ENCODE results near the gene PPP1R13B.
"Not testable (repeated sequence)": the region's sequence is repeated elsewhere in the genome, so short reads cannot be mapped to it uniquely, and the experiment has no call there.

Gene PPP1R13B

DNA sequence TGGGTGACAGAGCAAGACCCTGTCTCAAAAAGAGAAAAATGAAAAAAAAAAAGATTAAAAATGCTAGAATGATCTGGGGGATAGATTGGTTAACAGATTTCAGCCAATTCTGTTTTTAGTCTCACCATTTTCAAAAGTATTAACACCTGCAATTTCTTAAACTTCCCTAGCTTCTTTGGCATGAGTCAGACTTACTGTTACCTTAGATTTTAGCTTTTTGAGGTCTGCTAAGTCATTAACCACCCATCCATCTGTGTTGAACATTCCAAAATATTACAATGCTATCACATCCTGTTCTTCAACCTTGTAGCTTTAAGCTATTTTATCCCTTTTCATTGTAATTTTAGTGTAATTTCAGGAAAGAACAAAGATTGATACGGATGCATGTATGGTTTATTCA is 59.3 kb downstream of the PPP1R13B start:
- Mint-ChIP-seq H3K9me3 (no peaks in the 10 kb centered on the region), H3K27me3 (peaks cover 2% of the 10 kb centered on the region), H3K27ac (no peak overlapping the region), H3K36me3 (ENCODE audit: low read depth) (no peaks in the 10 kb centered on the region), H3K4me3 (no peak overlapping the region), H3K4me1 (ENCODE audit: low read depth) (no peaks in the 10 kb centered on the region)
- intact Hi-C loops (cut with micrococcal nuclease), result no loop called here

DNA sequence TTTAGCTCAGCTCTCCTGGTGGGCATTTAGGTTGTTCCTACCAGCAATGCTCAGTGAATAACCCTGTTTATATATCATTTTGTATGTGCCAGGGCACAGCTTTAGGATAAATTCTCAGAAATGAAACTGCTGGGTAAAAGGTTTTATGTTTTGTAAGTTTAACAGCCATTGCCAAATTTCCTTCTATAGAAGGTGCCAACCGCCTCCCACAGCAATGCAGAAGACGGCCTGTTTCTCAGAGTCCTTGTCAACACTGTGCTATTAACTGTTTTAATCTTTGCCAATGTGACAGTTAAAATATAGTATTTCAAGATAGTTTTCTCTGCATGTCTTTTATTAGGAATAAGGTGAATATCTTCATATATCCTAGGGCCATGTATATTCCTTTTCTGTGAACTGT is 65.0 kb downstream of the PPP1R13B start:
- no peak overlapping the region for H3K4me3 Mint-ChIP-seq
- no peaks in the 10 kb centered on the region for H3K9me3 Mint-ChIP-seq
- no peak overlapping the region for H3K27ac Mint-ChIP-seq
- intact Hi-C loops (cut with micrococcal nuclease), result no loop called here
- no peaks in the 10 kb centered on the region for H3K36me3 Mint-ChIP-seq (ENCODE audit: low read depth)
- H3K4me1 Mint-ChIP-seq (ENCODE audit: low read depth), result no peaks in the 10 kb centered on the region
- H3K27me3 Mint-ChIP-seq, result peaks cover 5% of the 10 kb centered on the region

DNA sequence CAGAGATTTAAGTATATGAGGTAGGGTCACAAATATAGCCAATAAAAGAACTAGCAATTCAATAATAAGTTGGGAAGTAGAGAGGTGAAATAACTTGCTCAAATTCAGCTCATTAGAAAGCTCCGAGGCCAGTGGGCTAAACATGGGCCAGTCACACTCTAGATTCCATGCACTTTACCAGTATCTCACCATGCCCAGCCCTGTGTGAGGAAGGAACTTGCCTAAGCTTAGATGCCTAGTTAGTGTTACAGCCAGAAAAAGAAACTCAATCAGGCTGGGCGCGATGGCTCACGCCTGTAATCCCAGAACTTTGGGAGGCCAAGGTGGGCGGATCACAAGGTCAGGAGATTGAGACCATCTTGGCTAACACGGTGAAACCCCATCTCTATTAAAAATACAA is 71.1 kb downstream of the PPP1R13B start:
- H3K36me3 Mint-ChIP-seq (ENCODE audit: low read depth); H3K4me3 Mint-ChIP-seq; H3K4me1 Mint-ChIP-seq (ENCODE audit: low read depth); H3K27ac Mint-ChIP-seq; H3K9me3 Mint-ChIP-seq; H3K27me3 Mint-ChIP-seq; intact Hi-C loops (cut with micrococcal nuclease): not testable (repeated sequence)

DNA sequence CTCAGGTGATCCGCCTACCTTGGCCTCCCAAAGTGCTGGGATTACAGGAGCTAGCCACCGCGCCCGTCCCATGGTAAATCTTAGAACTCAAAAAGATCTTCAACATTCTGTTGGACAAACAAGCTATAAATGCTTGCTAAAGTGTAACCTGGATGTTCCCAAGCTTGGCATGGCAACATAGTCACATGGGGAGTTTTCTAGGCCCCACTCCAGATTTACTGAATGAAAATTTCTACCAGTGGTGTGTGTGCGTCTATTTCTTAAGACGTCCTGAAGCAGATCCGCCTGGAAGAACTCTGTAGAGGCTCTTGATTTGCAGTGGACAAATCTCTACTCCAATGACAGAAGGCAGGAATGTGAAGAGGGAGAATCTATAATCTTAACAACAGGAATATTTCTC is 71.9 kb downstream of the PPP1R13B start:
- Mint-ChIP-seq H3K4me3 (no peak overlapping the region), H3K36me3 (ENCODE audit: low read depth) (no peaks in the 10 kb centered on the region), H3K4me1 (ENCODE audit: low read depth) (no peaks in the 10 kb centered on the region), H3K27me3 (peaks cover 4% of the 10 kb centered on the region), H3K9me3 (peaks cover 9% of the 10 kb centered on the region), H3K27ac (no peak overlapping the region)
- intact Hi-C loops (cut with micrococcal nuclease), result no loop called here

DNA sequence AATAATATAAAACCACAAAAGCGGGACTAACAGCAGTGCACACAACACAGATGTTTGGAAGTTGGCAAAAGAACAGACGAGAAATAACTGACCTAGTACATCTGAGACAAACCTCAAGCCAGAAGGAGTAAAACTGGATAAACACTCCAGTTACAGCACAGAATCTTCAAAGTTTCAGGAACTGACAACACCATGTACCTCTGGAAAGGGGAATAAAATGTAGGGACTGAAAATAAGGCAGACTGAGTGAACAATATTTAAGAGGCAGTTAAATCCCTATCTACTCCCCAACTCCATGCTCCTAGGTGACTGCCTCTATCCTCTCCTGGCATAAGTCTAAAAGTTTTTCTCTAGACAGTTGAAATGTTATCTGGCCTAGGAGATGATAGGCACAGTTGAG is 73.9 kb downstream of the PPP1R13B start:
- no peaks in the 10 kb centered on the region for H3K4me1 Mint-ChIP-seq (ENCODE audit: low read depth)
- H3K36me3 Mint-ChIP-seq (ENCODE audit: low read depth), result no peaks in the 10 kb centered on the region
- peaks cover 9% of the 10 kb centered on the region for H3K9me3 Mint-ChIP-seq
- intact Hi-C loops (cut with micrococcal nuclease), result no loop called here
- H3K27ac Mint-ChIP-seq, result no peak overlapping the region
- H3K4me3 Mint-ChIP-seq, result no peak overlapping the region
- peaks cover 2% of the 10 kb centered on the region for H3K27me3 Mint-ChIP-seq

DNA sequence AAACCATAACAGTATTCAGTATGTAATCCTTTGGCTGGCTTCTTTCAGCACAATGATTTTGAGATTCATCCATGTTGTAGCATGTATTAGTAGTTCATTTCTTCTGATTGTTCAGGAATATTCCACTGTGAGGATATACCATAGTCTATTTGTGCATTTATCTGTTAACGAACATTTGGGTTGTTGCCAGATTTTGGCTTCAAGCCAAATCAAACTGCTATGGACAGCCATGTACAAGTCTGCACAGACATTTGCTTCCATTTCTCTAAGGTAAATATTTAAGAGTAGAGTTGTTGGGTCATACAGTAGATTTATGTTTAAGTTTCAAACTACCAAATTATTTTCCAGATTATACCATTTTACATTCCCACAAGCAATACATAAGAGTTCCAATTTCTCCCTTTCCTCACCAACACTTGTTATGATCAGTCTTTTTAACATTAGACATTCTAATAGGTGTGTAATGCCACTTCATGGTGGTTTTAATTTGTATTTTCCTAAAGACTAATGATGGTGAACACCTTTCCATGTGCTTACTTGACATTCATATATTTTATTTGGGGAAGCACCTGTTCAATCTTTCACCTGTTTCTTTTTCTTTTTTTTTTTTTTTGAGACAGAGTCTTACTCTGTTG is 75.2 kb downstream of the PPP1R13B start:
- Mint-ChIP-seq H3K4me3 (no peak overlapping the region), H3K9me3 (peaks cover 9% of the 10 kb centered on the region), H3K27me3 (peaks cover 5% of the 10 kb centered on the region), H3K36me3 (ENCODE audit: low read depth) (no peaks in the 10 kb centered on the region), H3K27ac (no peak overlapping the region), H3K4me1 (ENCODE audit: low read depth) (no peaks in the 10 kb centered on the region)
- intact Hi-C loops (cut with micrococcal nuclease), result no loop called here

DNA sequence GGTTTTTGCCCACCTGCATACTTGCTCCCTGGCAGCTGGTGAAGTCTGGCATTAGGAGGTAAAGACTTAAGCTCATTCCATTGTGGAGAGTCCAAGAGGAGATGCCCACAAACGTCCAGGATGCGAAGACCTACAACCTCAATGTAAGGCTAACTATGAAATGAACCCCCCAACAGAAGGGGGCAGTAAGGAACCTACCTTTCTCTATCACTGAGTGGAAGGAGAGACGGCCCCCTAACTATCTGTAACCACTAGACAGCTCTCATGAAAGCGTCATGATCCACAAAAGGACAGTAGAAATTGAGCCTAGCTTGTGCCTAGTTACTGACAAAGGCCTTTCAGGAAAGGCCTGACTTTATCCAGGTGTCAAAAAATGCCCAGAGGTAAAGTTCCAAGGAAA is 76.5 kb downstream of the PPP1R13B start:
- Mint-ChIP-seq H3K36me3 (ENCODE audit: low read depth) (no peaks in the 10 kb centered on the region), H3K9me3 (peaks cover 9% of the 10 kb centered on the region), H3K27ac (no peak overlapping the region), H3K4me3 (no peak overlapping the region), H3K4me1 (ENCODE audit: low read depth) (no peaks in the 10 kb centered on the region), H3K27me3 (peaks cover 7% of the 10 kb centered on the region)
- intact Hi-C loops (cut with micrococcal nuclease), result no loop called here

DNA sequence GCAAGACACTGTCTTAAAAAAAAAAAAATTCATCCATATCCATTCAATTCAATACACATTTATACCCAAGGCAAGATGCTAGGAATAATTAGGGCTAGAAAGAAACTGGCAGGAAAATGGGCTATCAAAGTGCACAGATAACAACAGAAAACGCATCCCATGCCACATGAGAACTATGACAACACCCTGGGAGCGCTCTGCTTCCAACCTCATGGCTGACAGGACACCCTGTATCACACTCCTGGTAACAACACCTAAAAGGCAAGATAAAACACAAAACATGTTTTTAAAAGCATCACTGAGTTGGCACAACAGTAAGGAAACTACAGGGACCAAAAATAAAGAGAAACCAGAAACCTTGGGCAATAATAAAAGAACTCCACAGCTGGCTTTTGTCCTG is 76.9 kb downstream of the PPP1R13B start:
- H3K4me1 Mint-ChIP-seq (ENCODE audit: low read depth), result no peaks in the 10 kb centered on the region
- intact Hi-C loops (cut with micrococcal nuclease), result no loop called here
- no peak overlapping the region for H3K27ac Mint-ChIP-seq
- H3K27me3 Mint-ChIP-seq, result peaks cover 7% of the 10 kb centered on the region
- H3K36me3 Mint-ChIP-seq (ENCODE audit: low read depth), result no peaks in the 10 kb centered on the region
- H3K4me3 Mint-ChIP-seq, result no peak overlapping the region
- H3K9me3 Mint-ChIP-seq, result peaks cover 9% of the 10 kb centered on the region

DNA sequence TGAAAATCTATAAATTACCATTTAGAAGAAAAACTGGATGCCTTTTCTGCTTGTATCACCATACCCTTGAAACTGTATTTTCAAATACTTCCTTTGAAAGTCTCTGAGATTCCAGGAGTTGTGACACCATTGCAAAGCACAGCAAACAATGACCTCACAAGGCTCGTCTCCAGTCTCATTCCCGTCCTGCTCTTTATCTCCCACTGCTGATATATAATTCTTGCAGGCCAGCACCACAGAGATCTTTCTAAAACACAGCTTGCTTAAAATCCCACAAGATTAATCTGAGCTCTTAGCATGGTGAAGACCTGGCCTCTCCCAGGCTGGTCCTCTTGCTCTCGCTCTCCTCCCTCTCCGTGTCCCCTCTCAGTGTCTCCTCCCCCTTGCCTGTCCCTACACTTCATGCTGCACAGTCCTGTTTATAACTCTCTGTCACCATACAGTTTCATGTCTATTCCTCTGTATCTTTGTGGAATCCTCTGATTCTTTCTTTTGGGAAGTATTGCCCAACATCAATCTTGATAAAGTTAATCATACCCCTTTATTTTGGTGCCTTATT is 80.0 kb downstream of the PPP1R13B start:
- Mint-ChIP-seq H3K27me3 (peaks cover 7% of the 10 kb centered on the region), H3K9me3 (peaks cover 7% of the 10 kb centered on the region), H3K4me1 (ENCODE audit: low read depth) (peaks cover 4% of the 10 kb centered on the region), H3K27ac (no peak overlapping the region), H3K4me3 (no peak overlapping the region), H3K36me3 (ENCODE audit: low read depth) (no peaks in the 10 kb centered on the region)
- intact Hi-C loops (cut with micrococcal nuclease), result no loop called here

DNA sequence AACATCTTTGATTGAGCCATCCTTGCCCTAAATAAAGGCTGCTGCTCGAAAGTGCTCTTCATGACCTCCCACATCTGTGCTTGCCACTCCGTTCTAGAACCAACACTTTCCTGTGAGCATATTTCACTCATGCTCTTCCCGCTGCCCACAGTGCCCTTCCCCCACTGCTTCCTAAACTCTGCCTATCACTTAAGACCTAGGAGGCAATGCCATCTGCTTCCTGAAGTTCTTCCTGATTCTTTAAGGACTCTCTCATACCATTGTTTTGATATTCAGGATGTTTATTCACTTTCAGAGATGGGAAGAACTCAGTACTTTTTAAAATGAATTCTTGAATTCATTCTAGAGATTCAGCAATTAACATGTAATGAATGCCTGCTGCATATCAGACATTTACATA is 81.8 kb downstream of the PPP1R13B start:
- Mint-ChIP-seq H3K27me3 (peaks cover 7% of the 10 kb centered on the region), H3K4me1 (ENCODE audit: low read depth) (peaks cover 5% of the 10 kb centered on the region), H3K36me3 (ENCODE audit: low read depth) (no peaks in the 10 kb centered on the region), H3K4me3 (no peak overlapping the region), H3K9me3 (no peaks in the 10 kb centered on the region), H3K27ac (no peak overlapping the region)
- intact Hi-C loops (cut with micrococcal nuclease), result no loop called here

DNA sequence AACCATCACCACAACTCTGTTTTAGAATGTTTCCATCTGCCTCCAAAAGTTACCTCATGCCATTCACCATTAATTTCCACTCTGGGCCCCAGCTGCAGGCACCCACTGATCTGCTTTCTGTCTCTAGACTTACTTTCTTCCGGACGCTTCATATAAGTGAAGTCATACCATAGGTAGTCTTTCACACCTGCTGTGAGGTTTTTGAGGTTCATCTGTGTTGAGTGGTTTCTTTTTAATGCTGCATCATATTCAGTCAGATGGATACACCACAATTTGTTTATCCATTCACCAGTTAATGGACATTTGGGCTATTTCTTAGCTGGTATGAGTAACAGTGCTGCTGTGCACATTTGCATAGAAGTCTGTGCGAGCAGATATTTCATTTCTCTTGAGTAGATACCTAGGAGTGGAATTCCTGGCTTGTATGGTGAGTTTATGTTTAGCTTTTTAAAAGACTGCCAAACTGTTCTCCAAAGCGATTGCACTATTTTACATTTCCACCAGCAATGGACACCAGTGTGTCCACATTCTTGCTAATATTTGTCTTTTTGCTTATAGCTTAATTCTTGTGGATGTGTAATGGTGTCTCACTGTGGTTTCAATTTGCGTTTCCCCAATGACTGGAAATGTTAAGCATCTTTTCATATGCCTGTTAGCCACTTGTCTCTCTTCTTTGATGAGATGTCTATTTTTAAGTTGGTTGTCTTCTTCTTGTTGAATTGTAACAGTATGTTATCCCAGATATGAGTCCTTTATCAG is 83.5 kb downstream of the PPP1R13B start:
- Mint-ChIP-seq H3K27ac (no peak overlapping the region), H3K9me3 (no peaks in the 10 kb centered on the region), H3K4me3 (no peak overlapping the region), H3K4me1 (ENCODE audit: low read depth) (peaks cover 5% of the 10 kb centered on the region), H3K27me3 (peaks cover 7% of the 10 kb centered on the region), H3K36me3 (ENCODE audit: low read depth) (no peaks in the 10 kb centered on the region)
- intact Hi-C loops (cut with micrococcal nuclease), result no loop called here

DNA sequence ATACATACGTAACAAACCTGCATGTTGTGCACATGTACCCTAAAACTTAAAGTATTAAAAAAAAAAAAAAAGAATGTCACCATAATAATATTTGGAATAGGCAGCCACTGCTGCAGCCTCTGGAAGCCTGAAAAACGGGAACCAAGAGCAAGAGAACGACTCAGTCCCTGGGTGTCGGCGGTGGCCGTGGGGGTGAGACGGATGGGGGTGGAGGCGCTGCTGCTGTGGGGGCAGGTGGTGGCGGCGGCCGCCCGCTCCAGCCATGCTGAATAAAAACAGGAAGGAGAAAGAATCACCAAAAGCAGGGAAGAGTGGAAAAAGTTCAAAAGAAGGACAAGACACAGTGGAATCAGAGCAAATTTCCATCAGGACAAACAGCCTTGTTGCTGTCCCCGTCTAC is 84.8 kb downstream of the PPP1R13B start:
- H3K4me1 Mint-ChIP-seq (ENCODE audit: low read depth), result peaks cover 5% of the 10 kb centered on the region
- H3K27ac Mint-ChIP-seq, result no peak overlapping the region
- no peak overlapping the region for H3K4me3 Mint-ChIP-seq
- no peaks in the 10 kb centered on the region for H3K36me3 Mint-ChIP-seq (ENCODE audit: low read depth)
- peaks cover 6% of the 10 kb centered on the region for H3K27me3 Mint-ChIP-seq
- H3K9me3 Mint-ChIP-seq, result no peaks in the 10 kb centered on the region
- intact Hi-C loops (cut with micrococcal nuclease), result no loop called here

DNA sequence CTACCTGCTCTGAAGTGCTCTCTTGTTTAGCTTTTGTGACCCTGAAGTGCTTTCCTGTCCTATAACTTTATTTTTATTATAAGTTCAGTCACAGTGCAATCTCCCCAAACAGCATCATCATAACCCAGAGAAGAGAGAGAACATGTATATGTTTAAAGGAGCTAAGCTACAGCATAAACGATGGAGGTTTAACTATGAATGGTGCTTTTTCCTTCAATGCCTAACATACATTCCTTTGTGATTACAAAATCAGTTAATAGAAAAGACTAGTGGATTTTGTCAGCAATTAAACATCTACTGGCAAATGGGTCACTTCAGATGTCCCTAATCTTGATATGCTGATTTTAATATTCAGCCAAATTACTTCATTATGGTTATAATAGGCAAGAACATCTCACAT is 85.3 kb downstream of the PPP1R13B start:
- H3K27ac Mint-ChIP-seq, result no peak overlapping the region
- intact Hi-C loops (cut with micrococcal nuclease), result no loop called here

DNA sequence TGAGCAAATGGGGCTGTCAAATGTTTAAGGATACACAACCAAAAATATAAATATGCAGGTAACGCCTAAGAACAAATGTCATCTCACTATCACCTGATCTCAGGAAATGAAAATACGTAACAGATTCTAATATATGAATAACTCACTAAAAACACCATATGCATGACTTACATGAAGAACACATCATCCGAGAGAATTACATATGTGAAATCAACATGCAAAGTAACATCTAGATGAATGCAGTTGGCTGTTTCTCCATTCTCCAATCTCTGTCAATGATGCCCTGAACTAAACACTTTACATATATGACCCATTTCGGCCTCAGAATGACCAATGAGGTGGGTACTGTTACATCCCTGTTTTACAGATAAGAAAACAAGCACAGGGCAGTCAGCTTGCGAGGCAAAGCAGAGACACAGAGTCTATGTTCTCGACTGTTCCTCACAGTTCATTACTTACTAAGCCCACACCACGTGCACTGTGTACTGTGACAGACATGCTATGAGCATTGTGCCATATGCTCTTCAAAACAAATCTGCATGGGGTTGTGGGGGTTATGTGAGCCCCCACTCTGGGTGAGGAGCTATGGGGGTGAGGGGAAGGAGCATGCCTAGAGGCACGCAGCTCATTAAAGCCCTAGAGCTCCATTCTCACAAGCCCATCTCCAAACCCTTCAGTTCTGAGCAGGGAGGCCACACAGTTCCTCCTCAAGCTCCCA is 89.2 kb downstream of the PPP1R13B start:
- intact Hi-C loops (cut with micrococcal nuclease), result no loop called here
- Mint-ChIP-seq H3K4me1 (ENCODE audit: low read depth) (peaks cover 5% of the 10 kb centered on the region), H3K27me3 (peaks cover 2% of the 10 kb centered on the region), H3K36me3 (ENCODE audit: low read depth) (no peaks in the 10 kb centered on the region), H3K9me3 (no peaks in the 10 kb centered on the region), H3K27ac (no peak overlapping the region), H3K4me3 (no peak overlapping the region)

More for the DNA sequence above, 85.3 kb downstream of the PPP1R13B start:
- Mint-ChIP-seq H3K27me3 (peaks cover 4% of the 10 kb centered on the region), H3K4me1 (ENCODE audit: low read depth) (peaks cover 5% of the 10 kb centered on the region), H3K4me3 (no peak overlapping the region), H3K36me3 (ENCODE audit: low read depth) (no peaks in the 10 kb centered on the region), H3K9me3 (no peaks in the 10 kb centered on the region)
